ENCODE results near the gene THSD4.

THSD4 gene

GRCh38 chr15:71748293-71748718 is 633.0 kb downstream of the THSD4 start:
- TF ChIP-seq CTCF (IDR thresholded peaks at IDR 0.05; ENCODE audit: low read depth, low read length, missing control alignments), result no peak
- no peak overlapping the region for H3K4me3 ChIP-seq (replicated peaks; ENCODE audit: low read depth, low read length)
- no peak for DNase-seq (ENCODE audit: extremely low read depth, low read depth)

GRCh38 chr15:71749500-71749899 is 634.2 kb downstream of the THSD4 start:
- H3K4me3 ChIP-seq (replicated peaks; ENCODE audit: low read depth, low read length), result no peak overlapping the region
- no peak for TF ChIP-seq CTCF (IDR thresholded peaks at IDR 0.05; ENCODE audit: low read depth, low read length, missing control alignments)
- no peak for DNase-seq (ENCODE audit: extremely low read depth, low read depth)

- H3K4me3 ChIP-seq (replicated peaks; ENCODE audit: low read depth, low read length), result no peak overlapping the region
- no peak for TF ChIP-seq CTCF (IDR thresholded peaks at IDR 0.05; ENCODE audit: low read depth, low read length, missing control alignments)
- DNase-seq (ENCODE audit: extremely low read depth, low read depth), result no peak
These were observed 636.9 kb downstream of the THSD4 start for GRCh38 chr15:71752128-71752527.

- peak; percentile 92 for DNase-seq (ENCODE audit: extremely low read depth, low read depth)
- no peak overlapping the region for H3K4me3 ChIP-seq (replicated peaks; ENCODE audit: low read depth, low read length)
- TF ChIP-seq CTCF (IDR thresholded peaks at IDR 0.05; ENCODE audit: low read depth, low read length, missing control alignments), result peak; percentile 77
These were observed 637.5 kb downstream of the THSD4 start for GRCh38 chr15:71752604-71753289.

GRCh38 chr15:71753346-71753745 is 638.1 kb downstream of the THSD4 start:
- DNase-seq (ENCODE audit: extremely low read depth, low read depth), result peak; percentile 40
- H3K4me3 ChIP-seq (replicated peaks; ENCODE audit: low read depth, low read length), result no peak overlapping the region
- TF ChIP-seq CTCF (IDR thresholded peaks at IDR 0.05; ENCODE audit: low read depth, low read length, missing control alignments), result no peak

GRCh38 chr15:71754660-71755059 is 639.4 kb downstream of the THSD4 start:
- H3K4me3 ChIP-seq (replicated peaks; ENCODE audit: low read depth, low read length), result no peak overlapping the region
- DNase-seq (ENCODE audit: extremely low read depth, low read depth), result no peak
- no peak for TF ChIP-seq CTCF (IDR thresholded peaks at IDR 0.05; ENCODE audit: low read depth, low read length, missing control alignments)
